ENCODE results near the gene THAP12. TPM values are rescaled to one million over a fixed set of nuclear protein-coding genes. Genes with fewer than 3 reads are reported as not detected.

THAP12 gene
- total RNA-seq, 1 donor, result 44.5 TPM

DNA sequence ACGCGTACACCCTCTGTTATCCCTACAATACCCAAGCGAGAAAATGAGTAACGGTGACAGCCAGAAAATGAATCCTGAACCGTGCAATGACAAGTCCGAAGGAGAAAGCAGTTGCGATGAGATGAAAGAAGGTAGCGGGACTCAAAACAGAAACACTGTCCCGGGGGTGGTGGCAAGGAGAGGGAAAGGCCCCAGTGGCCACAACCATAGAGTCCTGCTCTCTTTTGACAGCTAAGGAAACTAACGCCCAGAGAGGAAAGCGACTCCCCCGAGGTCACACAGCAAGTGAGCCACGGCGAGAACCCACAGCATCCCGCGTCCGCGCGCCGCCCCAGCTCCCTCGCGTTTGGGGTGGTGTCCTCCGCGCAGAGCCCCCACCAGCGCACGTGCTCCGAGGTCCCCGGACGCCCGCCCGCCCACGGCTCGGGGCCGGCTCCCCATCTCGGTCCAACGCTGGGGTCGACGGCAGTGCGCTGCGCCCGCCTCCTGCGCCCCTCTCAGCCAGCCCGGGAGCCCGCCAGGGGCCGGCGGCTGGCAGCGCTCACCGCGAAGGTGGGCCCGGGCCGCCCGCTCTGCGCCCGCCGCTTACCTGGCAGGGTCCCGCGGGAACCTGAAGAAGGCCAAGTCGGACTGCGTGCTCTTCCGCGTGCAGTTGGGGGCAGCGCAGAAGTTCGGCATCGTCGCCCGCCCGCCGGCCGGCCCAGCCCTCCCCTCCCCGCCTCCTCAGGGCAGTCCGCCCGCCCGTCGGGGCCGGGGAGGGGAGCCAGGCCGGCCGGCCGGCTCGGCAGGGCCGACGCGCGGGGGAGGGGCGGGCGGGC is 564 bp downstream of the THAP12 start:
- TF ChIP-seq, protein P1, sequence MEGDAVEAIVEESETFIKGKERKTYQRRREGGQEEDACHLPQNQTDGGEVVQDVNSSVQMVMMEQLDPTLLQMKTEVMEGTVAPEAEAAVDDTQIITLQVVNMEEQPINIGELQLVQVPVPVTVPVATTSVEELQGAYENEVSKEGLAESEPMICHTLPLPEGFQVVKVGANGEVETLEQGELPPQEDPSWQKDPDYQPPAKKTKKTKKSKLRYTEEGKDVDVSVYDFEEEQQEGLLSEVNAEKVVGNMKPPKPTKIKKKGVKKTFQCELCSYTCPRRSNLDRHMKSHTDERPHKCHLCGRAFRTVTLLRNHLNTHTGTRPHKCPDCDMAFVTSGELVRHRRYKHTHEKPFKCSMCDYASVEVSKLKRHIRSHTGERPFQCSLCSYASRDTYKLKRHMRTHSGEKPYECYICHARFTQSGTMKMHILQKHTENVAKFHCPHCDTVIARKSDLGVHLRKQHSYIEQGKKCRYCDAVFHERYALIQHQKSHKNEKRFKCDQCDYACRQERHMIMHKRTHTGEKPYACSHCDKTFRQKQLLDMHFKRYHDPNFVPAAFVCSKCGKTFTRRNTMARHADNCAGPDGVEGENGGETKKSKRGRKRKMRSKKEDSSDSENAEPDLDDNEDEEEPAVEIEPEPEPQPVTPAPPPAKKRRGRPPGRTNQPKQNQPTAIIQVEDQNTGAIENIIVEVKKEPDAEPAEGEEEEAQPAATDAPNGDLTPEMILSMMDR (IDR thresholded peaks at IDR 0.05; ENCODE audit: extremely low read depth, low read depth, low read length), result no peak
- Histone ChIP-seq H3K4me2 (ENCODE audit: insufficient read depth, low read length) (peak overlapping the region; percentile 88), H2AFZ (ENCODE audit: low read length) (peak overlapping the region; percentile 89), H3K4me3 (ENCODE audit: insufficient read depth, low read length) (peak overlapping the region; percentile 91), H3K79me2 (ENCODE audit: insufficient read depth, low read length) (peaks cover 64% of the 10 kb centered on the region), H3K36me3 (ENCODE audit: insufficient read depth, low read length) (no peaks in the 10 kb centered on the region), H4K20me1 (ENCODE audit: insufficient read depth, low read length) (peaks cover 21% of the 10 kb centered on the region), H3K27ac (ENCODE audit: low read depth, low read length) (peak overlapping the region; percentile 59), H3K4me1 (ENCODE audit: insufficient read depth, low read length) (peaks cover 20% of the 10 kb centered on the region), H3K9me3 (ENCODE audit: low read depth, low read length) (no peaks in the 10 kb centered on the region), H3K27me3 (ENCODE audit: insufficient read depth, low read length) (no peaks in the 10 kb centered on the region)
- peak; percentile 53 for DNase-seq (ENCODE audit: insufficient read length, low spot score, missing footprints)

DNA sequence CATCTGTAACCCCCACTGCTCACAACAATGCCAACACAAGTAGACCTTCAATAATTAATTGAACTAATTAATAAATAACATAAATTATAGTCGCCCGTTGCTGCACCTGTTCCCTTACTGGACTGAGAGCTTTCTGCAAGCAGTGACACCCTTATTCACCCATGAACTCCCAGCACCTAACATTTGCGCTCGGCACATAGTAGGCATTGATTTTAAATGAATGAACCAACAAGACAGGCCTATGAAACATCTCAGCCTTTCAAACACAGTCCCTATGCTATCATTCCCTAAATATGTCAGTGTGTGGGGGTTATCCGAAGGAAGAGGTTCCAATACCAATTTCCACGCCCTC is 1.1 kb downstream of the THAP12 start:
- Histone ChIP-seq H3K79me2 (ENCODE audit: insufficient read depth, low read length) (peaks cover 70% of the 10 kb centered on the region), H3K4me2 (ENCODE audit: insufficient read depth, low read length) (peak overlapping the region; percentile 88), H3K4me1 (ENCODE audit: insufficient read depth, low read length) (peaks cover 20% of the 10 kb centered on the region), H3K9me3 (ENCODE audit: low read depth, low read length) (no peaks in the 10 kb centered on the region), H3K27me3 (ENCODE audit: insufficient read depth, low read length) (no peaks in the 10 kb centered on the region), H4K20me1 (ENCODE audit: insufficient read depth, low read length) (peaks cover 24% of the 10 kb centered on the region), H3K27ac (ENCODE audit: low read depth, low read length) (peak overlapping the region; percentile 59), H3K4me3 (ENCODE audit: insufficient read depth, low read length) (peak overlapping the region; percentile 91), H3K36me3 (ENCODE audit: insufficient read depth, low read length) (no peaks in the 10 kb centered on the region), H2AFZ (ENCODE audit: low read length) (peak overlapping the region; percentile 89)
- DNase-seq (ENCODE audit: insufficient read length, low spot score, missing footprints), result no peak
- TF ChIP-seq, protein P1 (IDR thresholded peaks at IDR 0.05; ENCODE audit: extremely low read depth, low read depth, low read length), result no peak

DNA sequence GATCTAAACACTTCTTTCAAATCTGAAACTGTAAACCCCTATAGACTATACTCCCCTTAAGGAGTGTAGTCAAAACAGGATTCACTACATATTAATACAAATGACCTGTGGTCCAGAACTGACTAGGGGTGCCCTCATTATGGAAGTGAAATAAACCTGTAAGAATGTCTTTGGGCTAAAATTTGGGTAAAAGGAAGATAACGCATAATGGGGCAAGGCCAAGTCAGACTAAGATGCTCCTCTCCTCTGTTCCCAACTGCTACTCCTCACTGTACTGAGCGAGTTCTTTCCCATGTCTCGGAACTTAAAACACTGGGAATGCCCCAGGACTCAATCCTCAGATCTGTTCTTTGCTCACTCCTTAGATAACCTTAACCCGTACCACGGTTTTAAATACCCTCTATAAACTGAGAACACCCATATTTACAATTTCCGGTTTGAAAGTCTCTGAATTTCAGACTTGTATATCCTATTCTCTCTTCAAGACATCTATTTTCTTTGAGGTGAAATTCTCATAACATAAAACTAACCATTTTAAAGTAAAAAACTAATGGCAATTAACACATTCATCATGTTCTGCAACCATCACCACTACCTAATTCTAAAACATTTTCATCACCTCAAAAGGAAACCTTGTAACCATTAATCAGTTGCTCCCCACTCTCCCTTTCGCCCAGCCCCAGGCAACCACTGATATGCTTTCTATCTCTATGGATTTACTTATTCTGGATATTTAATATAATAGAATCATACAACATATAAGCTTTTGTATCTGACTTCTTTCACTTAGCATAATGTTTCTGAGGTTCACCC is 4.0 kb downstream of the THAP12 start:
- TF ChIP-seq, protein P1 (IDR thresholded peaks at IDR 0.05; ENCODE audit: extremely low read depth, low read depth, low read length), result no peak
- Histone ChIP-seq H3K27ac (ENCODE audit: low read depth, low read length) (no peak overlapping the region), H3K4me3 (ENCODE audit: insufficient read depth, low read length) (no peak overlapping the region), H3K4me1 (ENCODE audit: insufficient read depth, low read length) (peaks cover 21% of the 10 kb centered on the region), H3K27me3 (ENCODE audit: insufficient read depth, low read length) (no peaks in the 10 kb centered on the region), H3K9me3 (ENCODE audit: low read depth, low read length) (no peaks in the 10 kb centered on the region), H3K36me3 (ENCODE audit: insufficient read depth, low read length) (no peaks in the 10 kb centered on the region), H3K4me2 (ENCODE audit: insufficient read depth, low read length) (no peak overlapping the region), H2AFZ (ENCODE audit: low read length) (no peak overlapping the region), H3K79me2 (ENCODE audit: insufficient read depth, low read length) (peaks cover 87% of the 10 kb centered on the region), H4K20me1 (ENCODE audit: insufficient read depth, low read length) (peaks cover 24% of the 10 kb centered on the region)
- no peak for DNase-seq (ENCODE audit: insufficient read length, low spot score, missing footprints)

DNA sequence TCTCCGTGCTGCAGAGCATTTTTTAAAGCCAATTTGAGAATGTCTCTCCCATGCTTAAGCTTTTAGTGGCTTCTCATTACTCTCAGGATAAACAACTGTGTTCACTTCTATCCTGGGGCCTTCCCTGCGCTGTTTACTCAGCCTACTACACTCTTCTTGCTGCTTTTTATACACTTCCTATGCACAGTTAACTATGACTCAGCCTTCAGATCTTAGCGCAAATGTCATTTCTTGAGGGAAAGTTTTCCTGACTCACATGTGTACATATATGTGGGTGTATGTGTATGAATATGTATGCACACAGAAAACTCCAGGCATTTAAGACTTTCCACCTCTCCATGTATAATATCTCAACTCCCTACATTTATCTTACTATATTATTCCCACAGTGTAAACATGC is 9.8 kb downstream of the THAP12 start:
- Histone ChIP-seq H4K20me1 (ENCODE audit: insufficient read depth, low read length) (peaks cover 22% of the 10 kb centered on the region), H3K27ac (ENCODE audit: low read depth, low read length) (peak overlapping the region; percentile 51)

More for the DNA sequence above, 9.8 kb downstream of the THAP12 start:
- Histone ChIP-seq H3K27me3 (ENCODE audit: insufficient read depth, low read length) (no peaks in the 10 kb centered on the region), H3K4me3 (ENCODE audit: insufficient read depth, low read length) (no peak overlapping the region), H3K4me1 (ENCODE audit: insufficient read depth, low read length) (peaks cover 15% of the 10 kb centered on the region), H3K79me2 (ENCODE audit: insufficient read depth, low read length) (peaks cover 94% of the 10 kb centered on the region), H3K36me3 (ENCODE audit: insufficient read depth, low read length) (no peaks in the 10 kb centered on the region), H2AFZ (ENCODE audit: low read length) (no peak overlapping the region), H3K9me3 (ENCODE audit: low read depth, low read length) (no peaks in the 10 kb centered on the region), H3K4me2 (ENCODE audit: insufficient read depth, low read length) (peak overlapping the region; percentile 63)
- TF ChIP-seq, protein P1 (IDR thresholded peaks at IDR 0.05; ENCODE audit: extremely low read depth, low read depth, low read length), result no peak
- peak; percentile 92 for DNase-seq (ENCODE audit: insufficient read length, low spot score, missing footprints)

All from osteoblast (primary cell).